Activated CD8-positive, alpha-beta memory T cell treated with anti-CD3 and anti-CD28 coated beads for 4 hours (primary cell): ENCODE results near the gene IL32.

Experiments
- DNase-seq, 2 donors: peaks; one replicate each; pipeline ENCODE4 v3.0.0-alpha.2; 2020; ENCODE audit warnings: low read depth in 2 of 2

The IL32 gene

GRCh38 chr16:3027983-3028715 lies 37.3 kb upstream of the IL32 start:
- peak; percentile 72 to 74 for DNase-seq

DNA sequence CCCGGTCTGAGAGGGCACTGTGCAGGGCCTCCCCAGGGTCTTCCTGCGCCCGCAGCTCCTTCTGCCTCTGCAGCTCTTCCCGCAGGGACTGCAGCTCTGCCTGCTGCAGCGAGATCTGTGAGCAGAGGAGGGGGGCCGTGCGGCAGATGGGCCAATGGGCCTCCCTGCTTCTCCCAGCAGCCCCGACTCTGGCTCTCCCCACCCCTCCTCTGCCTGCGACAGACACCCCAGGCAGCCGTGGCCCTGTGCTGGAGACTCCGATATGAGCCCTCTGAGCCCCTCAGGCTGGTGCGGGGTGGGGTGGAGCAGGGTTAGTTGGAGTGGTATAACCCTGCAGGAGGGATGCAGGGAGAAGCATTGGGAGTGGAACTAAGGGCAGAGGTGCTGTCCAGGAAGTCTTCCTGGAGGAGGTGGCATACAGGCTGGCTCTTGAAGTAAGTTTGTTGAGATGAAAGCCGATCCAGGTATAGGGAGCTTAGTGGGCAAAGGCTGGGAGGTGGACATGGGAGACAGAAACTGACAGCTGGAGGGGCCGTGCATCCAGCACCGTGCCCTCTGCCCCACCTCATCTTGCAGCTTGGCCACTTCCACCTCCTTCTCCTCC lies 36.6 kb upstream of the IL32 start:
- no peak for DNase-seq

DNA sequence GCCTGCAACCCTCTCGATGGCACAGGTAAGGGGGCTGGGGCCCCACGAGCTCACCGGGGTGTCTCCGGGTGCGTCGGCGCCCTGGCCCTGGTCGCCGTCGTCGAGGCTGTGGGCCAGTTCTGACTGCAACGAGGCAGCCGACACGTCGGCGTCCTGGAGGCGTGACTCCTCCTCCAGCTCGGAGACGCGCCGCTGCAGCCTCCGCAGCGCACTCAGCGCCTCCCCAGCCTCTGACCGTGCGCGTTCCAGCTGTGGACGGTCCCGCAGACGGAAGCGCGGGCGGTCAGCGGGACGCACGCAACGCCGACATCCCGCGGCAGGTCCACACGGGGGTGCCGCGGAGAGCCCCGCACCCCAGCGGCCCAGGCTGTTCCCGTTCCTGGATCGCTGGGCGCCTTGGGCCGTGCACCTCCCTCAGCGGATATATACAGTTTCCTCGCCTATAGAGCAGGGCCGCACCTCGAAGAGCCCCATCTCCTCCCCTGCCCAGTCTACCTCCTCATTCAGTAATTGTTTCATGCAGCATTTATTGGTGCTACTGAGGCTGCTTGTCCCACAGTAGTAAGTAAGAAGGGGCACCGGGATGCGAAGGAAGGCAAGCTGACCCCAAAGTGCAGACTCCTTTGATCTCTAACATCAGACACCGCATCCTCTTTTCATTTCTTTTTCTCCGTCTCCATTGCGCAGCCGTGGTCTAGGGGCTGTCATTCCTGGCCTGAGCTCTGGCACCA lies 35.8 kb upstream of the IL32 start:
- DNase-seq: no peak

- DNase-seq: no peak
Measured at GRCh38 chr16:3030222-3031212, 34.9 kb upstream of the IL32 start.

DNA sequence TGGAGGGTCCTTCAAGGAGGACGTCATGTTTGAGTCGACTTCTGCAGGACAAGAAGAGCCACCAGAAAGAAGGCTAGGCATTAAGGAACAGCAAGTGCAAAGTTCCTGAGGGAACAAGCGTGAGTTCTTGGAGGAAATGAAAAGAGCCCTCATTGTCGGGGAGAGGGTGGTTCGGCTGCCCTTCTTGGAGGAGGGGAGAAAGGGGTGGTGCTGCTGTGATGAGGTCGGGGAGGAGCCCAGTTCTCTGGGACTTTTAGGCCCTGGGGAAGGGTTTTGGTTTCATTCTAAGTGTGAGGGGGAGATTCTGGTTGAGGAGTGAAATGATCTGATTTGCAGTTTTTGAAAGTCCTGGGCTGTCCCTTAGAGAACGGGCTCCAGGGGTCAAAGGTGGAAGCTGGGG lies 32.8 kb upstream of the IL32 start:
- no peak for DNase-seq

- DNase-seq: no peak
Measured at GRCh38 chr16:3035289-3035971, 30.0 kb upstream of the IL32 start.

DNA sequence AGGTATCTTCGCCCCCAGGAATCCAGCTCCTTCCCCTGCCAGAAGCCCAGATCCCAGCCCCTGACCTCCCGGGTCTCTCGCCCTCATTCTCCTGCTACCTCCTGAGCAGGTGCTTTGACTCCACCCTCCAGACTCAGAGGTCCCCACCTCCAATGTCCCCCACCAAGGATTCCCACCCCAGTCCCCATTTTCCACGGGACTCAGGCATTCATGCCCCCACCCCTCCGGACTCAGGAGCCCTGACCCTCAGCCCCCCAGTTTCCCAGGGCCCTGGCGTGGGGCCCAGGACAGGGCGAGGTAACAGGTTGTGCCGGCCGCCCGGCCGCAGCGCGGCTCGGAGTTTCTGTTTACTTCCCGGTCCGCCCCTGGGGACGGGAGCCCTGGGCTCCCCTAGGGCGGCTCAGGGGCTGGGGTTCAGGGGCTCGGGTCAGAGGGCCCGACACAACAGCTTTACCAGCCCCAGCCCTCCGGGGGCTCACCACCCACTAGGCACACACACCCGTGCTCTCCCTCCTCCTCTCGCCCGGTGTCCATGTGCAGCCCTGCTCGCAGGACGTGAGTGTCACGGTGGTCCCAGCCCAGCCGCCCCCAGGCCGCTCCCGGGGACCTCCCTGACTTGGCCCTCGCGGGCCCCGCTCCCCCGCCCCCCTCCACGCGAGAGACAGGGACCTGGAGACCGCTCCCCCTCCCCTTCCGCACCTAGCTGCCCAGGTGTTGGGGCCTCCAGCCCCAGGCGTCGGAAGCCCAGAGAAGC lies 29.3 kb upstream of the IL32 start:
- no peak for DNase-seq

DNA sequence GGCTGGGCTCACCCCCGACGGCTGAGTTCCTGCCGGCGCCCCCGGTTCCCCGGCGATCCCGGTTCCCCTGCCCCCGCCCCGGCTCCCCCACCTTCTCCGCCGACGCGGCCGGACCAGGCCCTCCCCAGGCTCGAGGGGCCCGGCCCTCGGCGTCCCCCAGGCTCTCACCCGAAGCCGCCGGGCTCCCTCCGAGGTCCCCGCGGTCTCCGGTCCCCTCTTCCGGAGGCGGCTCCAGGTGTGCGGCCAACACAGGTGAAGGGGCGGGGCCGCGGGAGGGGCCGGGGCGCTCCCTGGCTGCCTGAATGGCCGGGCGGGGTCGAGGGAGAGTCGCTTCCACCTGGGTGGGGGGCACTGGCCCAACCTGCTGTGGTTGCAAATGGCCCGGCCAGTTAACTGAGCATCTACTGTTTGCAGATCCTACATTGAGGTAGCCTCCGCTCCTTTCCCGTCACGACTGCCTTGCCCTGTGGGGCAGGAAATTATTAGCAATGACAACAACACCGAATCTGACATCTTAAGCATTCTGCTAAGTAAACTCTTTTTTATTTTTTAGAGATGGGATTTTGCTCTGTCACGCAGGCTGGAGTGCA lies 28.6 kb upstream of the IL32 start, which contains the start of gene BICDL2:
Gene BICDL2, minus strand, starts transcription at position 219 of the 590 bp plus-strand sequence. CDS start 1,448 bp downstream, outside the sequence.
- no peak for DNase-seq

DNA sequence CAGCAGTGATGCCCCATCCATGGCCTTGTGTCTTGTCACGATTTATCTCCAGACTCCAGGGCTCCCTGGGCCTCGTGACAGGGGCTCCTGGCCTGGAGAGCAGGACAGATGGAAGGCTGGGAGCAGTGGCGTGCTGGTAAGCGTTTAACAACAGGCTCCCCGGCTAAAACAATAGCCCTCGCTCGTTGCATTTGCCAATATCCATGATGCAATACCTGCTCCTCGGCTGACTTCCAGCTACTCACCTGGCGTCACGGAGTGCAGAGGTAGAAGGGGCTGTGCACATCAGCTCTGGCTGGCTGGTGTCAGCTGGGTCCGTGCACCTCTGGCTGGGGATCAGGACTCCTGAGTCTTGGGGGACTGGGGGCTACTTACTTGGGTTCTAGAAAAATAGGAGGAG lies 27.2 kb upstream of the IL32 start:
- no peak for DNase-seq

- DNase-seq: no peak
Measured at GRCh38 chr16:3038896-3039295, 26.5 kb upstream of the IL32 start.

GRCh38 chr16:3042376-3042775 lies 23.1 kb upstream of the IL32 start:
- no peak for DNase-seq

- no peak for DNase-seq
Measured at GRCh38 chr16:3044708-3045107, 20.7 kb upstream of the IL32 start.

GRCh38 chr16:3045758-3046640 lies 19.4 kb upstream of the IL32 start, which contains the start of gene MMP25:
TSS of gene MMP25 (plus strand) at chr16:3046561. CDS start at chr16:3046918, 357 bp downstream.
- no peak for DNase-seq

- no peak for DNase-seq
Measured at GRCh38 chr16:3046641-3047386, 18.6 kb upstream of the IL32 start.

- DNase-seq: no peak
Measured at GRCh38 chr16:3047387-3047720, 18.1 kb upstream of the IL32 start.

- no peak for DNase-seq
Measured at GRCh38 chr16:3049921-3050481, 15.4 kb upstream of the IL32 start.

DNA sequence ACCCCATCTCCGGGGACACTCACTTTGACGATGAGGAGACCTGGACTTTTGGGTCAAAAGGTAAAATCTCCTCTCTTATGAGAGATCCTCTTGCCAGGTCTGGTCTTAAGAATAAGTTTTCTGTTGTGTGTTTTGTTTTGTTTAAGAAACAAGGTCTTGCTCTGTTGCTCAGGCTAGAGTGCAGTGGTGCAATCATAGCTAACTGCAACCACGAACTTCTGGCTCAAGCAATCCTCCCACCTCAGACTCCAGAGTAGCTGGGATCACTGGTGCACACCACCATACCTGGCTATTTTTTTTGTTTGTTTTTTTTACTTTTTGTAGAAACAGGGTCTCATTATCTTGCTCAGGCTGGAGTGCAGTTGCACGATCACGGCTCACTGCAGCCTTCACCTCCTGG lies 15.0 kb upstream of the IL32 start:
- DNase-seq: no peak

GRCh38 chr16:3051009-3051408 lies 14.4 kb upstream of the IL32 start:
- DNase-seq: no peak
